Stimulated activated effector memory CD8-positive, alpha-beta T cell treated with anti-CD3 and anti-CD28 coated beads, Interleukin-12 subunit alpha, Interleukin-12 subunit beta, amount 100 ng/mL, for 72 hours (primary cell): ENCODE measurements around the gene LAMTOR4.
"Not testable (repeated sequence)": the region's sequence is repeated elsewhere in the genome, so short reads cannot be mapped to it uniquely, and the experiment has no call there.

ENCODE experiments used
- ATAC-seq: fragments of 150-1000 bp; cut with Tn5 transposase; 2 replicates; pipeline ENCODE4 v1.10.0; 2021
- DNase-seq, 2 donors: peaks; one replicate each; pipeline ENCODE4 v3.0.0; 2021 to 2022; ENCODE audit warnings: low spot score in 2 of 2
- H3K27ac Mint-ChIP-seq: one replicate; pipeline ENCODE4 v1.8.0; 2022; ENCODE audit warnings: mild to moderate bottlenecking, mixed read lengths
- H3K36me3 Mint-ChIP-seq: one replicate; pipeline ENCODE4 v1.8.0; 2022; ENCODE audit warnings: mild to moderate bottlenecking, mixed read lengths
- H3K4me1 Mint-ChIP-seq: one replicate; pipeline ENCODE4 v1.8.0; 2022; ENCODE audit warnings: mixed read lengths
- H3K4me3 Mint-ChIP-seq: one replicate; pipeline ENCODE4 v1.8.0; 2022; ENCODE audit warnings: mild to moderate bottlenecking, mixed read lengths
- H3K9me3 Mint-ChIP-seq: one replicate; pipeline ENCODE4 v1.8.0; 2022; ENCODE audit warnings: mixed read lengths

LAMTOR4 gene

DNA sequence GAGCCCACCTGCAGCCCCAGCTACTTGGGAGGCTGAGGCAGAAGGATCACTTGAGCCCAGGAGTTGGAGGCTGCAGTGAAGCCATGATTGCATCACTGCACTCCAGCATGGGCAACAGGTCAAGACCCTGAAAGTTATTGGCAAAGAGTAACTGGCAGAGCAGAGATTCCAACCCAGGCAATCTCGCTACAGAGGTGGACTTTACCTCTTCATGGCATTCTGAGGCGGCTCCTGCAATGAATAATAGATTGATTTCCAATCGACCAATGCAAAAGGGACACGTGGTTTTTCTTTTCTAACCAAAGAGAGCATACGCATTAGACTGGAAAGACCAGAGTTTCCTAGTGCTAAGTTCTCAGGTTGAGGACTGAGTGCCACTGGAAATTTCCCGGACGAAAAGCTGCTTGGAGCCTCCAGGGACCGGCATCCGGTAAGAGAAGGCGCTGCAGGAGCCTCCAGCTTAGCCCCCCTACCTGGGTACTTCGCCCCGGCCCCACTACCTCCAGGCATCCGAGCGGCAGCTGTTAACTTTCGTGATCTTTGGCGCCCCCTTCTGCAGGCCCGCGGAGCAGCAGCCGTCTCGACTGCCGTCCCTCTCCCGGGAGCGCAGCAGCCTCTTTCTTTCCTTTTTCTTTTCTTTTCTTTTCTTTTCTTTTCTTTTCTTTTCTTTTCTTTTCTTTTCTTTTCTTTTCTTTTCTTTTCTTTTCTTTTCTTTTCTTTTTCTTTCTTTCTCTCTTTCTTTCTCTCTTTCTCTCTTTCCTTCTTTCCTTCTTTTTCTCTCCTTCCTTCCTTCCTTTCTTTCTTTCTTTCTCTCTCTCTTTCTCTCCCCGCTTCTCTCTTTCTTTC lies 17.9 kb upstream of the LAMTOR4 start:
- peaks cover 18% of the 10 kb centered on the region for H3K4me1 Mint-ChIP-seq
- H3K9me3 Mint-ChIP-seq, result no peaks in the 10 kb centered on the region
- peak; percentile 93 to 96 for DNase-seq
- H3K27ac Mint-ChIP-seq, result no peak overlapping the region
- peak; percentile 23 for ATAC-seq
- peaks cover 21% of the 10 kb centered on the region for H3K36me3 Mint-ChIP-seq
- H3K4me3 Mint-ChIP-seq, result peak overlapping the region; percentile 58

DNA sequence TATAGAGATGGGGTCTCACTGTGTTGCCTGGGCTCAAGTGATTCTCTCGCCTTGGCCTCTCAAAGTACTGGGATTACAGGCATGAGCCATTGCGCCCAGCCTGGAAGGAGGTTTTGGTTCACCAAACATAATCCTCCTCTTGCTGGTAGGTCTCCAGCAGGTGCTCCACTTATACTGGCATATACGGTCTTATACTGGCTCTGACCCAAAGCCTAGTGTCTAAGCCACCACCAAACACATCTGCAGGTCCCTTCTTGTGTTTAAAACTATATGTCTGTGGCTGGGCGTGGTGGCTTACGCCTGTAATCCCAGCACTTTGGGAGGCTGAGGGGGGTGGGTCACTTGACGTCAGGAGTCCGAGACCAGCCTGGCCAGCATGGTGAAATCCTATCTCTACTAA lies 16.6 kb upstream of the LAMTOR4 start:
- H3K9me3 Mint-ChIP-seq, result no peaks in the 10 kb centered on the region
- no peak overlapping the region for H3K27ac Mint-ChIP-seq
- ATAC-seq (no peak), DNase-seq (no peak)
- peak overlapping the region; percentile 58 for H3K4me3 Mint-ChIP-seq
- H3K4me1 Mint-ChIP-seq, result peaks cover 18% of the 10 kb centered on the region
- peaks cover 8% of the 10 kb centered on the region for H3K36me3 Mint-ChIP-seq

- ATAC-seq, result peak; percentile 86
- peak in 1 of 2 donors; percentile 73 for DNase-seq
- Mint-ChIP-seq H3K9me3 (no peaks in the 10 kb centered on the region), H3K4me1 (peaks cover 18% of the 10 kb centered on the region), H3K36me3 (peaks cover 6% of the 10 kb centered on the region), H3K27ac (no peak overlapping the region), H3K4me3 (no peak overlapping the region)
Observed at GRCh38 chr7:100132697-100133151, 16.0 kb upstream of the LAMTOR4 start.

DNA sequence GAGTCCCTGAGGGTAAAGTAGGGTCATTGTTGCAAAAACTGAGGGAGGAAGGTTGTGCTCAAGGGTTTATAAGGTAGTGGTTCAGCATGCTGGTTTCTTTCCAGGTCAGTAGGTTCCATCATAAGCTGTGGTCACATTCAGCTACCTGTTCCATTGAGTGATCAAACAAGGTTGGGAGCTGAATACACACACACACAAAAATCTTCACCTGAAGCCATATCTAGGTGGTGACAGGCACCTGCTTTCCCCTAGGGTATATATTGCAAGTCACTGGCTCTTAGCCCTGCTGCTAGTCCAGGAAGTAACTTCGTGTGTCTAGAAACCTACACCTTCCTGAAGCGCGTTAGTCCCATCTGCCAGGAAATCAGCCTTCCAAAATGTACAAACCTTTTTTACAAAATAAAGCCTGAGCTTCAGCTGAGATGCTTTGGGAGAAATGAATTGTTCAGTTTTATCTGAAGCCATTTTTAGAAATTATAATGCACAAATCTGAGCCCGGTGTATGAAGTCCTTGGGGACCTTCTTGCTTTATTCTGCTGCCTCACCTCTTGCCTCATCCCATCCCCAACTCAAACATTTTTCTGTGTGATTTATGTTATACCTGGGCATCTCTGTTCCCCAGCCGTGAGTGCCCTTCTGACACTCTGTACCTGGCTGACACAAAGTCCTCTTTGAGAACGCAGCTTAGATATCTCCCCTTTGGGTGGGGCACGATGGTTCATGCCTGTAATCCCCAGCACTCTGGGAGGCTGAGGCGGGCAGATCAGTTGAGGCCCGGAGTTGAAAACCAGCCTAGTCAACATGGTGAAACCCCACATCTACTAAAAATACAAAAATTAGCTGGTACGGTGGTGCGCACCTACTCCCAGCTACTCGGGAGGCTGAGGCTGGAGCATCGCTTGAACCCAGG lies 10.6 kb upstream of the LAMTOR4 start:
- Mint-ChIP-seq H3K4me1 (peaks cover 8% of the 10 kb centered on the region), H3K4me3 (no peak overlapping the region), H3K9me3 (no peaks in the 10 kb centered on the region), H3K27ac (no peak overlapping the region), H3K36me3 (no peaks in the 10 kb centered on the region)
- ATAC-seq, result no peak
- no peak for DNase-seq

DNA sequence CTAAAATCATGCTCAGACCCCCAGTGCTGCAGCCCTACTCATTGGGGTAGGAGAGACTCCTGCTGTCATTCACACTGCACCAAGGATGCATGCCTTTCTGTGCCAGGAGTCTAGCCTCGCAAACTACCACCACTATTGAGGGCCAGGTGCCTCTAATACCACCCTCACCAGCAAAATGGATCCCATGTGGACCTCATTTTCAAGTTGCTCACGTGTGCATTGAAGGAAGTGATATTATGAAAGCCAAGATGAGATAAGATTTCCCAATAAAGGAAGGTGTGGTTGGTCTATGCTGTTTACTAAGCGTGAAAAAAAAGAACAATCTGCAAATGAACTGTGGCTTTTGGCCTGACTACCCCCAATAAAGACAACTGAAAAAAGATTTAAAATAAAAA lies 7.2 kb upstream of the LAMTOR4 start:
- ATAC-seq (peak; percentile 13), DNase-seq (no peak)
- Mint-ChIP-seq H3K27ac (no peak overlapping the region), H3K4me1 (peaks cover 8% of the 10 kb centered on the region), H3K9me3 (no peaks in the 10 kb centered on the region), H3K36me3 (no peaks in the 10 kb centered on the region), H3K4me3 (no peak overlapping the region)

DNA sequence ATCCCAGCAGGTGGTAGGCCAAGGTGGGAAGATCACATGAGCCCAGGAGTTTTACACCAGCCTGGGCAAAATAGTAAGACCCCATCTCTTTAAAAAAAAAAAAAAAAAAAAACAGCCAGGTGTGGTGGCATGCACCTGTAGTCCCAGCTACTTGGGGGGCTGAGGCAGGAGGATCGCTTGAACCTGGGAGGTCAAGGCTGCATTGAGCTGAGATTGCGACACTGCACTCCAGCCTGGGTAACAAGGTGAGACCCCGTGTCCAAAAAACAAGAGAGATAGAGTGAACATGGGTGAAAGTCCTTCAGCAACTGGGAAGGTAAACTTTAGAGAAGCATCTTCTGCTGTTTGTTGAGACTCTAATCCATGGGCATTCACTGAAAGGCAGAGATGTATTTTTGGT lies 6.3 kb upstream of the LAMTOR4 start:
- DNase-seq, result no peak
- Mint-ChIP-seq H3K27ac (no peak overlapping the region), H3K4me1 (peaks cover 8% of the 10 kb centered on the region), H3K4me3 (no peak overlapping the region), H3K9me3 (no peaks in the 10 kb centered on the region), H3K36me3 (no peaks in the 10 kb centered on the region)
- ATAC-seq, result no peak

GRCh38 chr7:100146350-100146749 lies 2.4 kb upstream of the LAMTOR4 start:
- H3K36me3 Mint-ChIP-seq, result peaks cover 22% of the 10 kb centered on the region
- H3K4me1 Mint-ChIP-seq, result peaks cover 24% of the 10 kb centered on the region
- not testable (repeated sequence) for H3K27ac Mint-ChIP-seq, DNase-seq, H3K4me3 Mint-ChIP-seq, H3K9me3 Mint-ChIP-seq, ATAC-seq

- no peak for ATAC-seq
- DNase-seq, result no peak
- Mint-ChIP-seq H3K4me1 (peaks cover 24% of the 10 kb centered on the region), H3K4me3 (no peak overlapping the region), H3K9me3 (no peaks in the 10 kb centered on the region), H3K27ac (no peak overlapping the region), H3K36me3 (peaks cover 31% of the 10 kb centered on the region)
Observed at GRCh38 chr7:100147278-100147677, 1.4 kb upstream of the LAMTOR4 start.

- H3K9me3 Mint-ChIP-seq, result no peaks in the 10 kb centered on the region
- H3K36me3 Mint-ChIP-seq, result peaks cover 40% of the 10 kb centered on the region
- no peak for ATAC-seq
- peak overlapping the region; percentile 98 for H3K27ac Mint-ChIP-seq
- DNase-seq, result no peak
- peaks cover 32% of the 10 kb centered on the region for H3K4me1 Mint-ChIP-seq
- peak overlapping the region; percentile 98 for H3K4me3 Mint-ChIP-seq
Observed at GRCh38 chr7:100148225-100148558, 526 bp upstream of the LAMTOR4 start.

DNA sequence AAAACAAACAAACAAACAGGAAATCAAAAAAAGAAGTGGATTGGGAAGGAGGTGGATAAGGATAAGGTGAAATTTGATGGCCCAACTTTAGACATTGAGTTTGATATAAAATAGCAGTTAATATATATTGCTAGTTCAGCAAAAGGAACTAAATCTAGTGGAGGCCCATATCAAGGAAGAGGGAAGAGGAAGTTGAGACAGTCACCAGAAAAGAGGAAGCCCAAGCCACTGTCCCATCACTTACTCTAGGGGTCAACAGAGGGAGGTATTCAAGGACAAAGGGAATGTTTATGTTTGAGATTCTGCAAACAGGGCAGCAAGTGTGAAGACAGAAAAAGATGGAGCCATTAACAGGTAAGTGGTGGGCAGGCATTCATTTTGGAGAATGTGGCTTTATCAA lies 3.7 kb downstream of the LAMTOR4 start:
- H3K9me3 Mint-ChIP-seq, result no peaks in the 10 kb centered on the region
- no peak overlapping the region for H3K4me3 Mint-ChIP-seq
- peak overlapping the region; percentile 26 for H3K27ac Mint-ChIP-seq
- ATAC-seq (no peak), DNase-seq (no peak)
- H3K36me3 Mint-ChIP-seq, result peaks cover 68% of the 10 kb centered on the region
- H3K4me1 Mint-ChIP-seq, result peaks cover 57% of the 10 kb centered on the region

- peaks cover 68% of the 10 kb centered on the region for H3K36me3 Mint-ChIP-seq
- no peaks in the 10 kb centered on the region for H3K9me3 Mint-ChIP-seq
- H3K4me1 Mint-ChIP-seq, result peaks cover 60% of the 10 kb centered on the region
Observed at GRCh38 chr7:100152937-100153666, 4.4 kb downstream of the LAMTOR4 start.

DNA sequence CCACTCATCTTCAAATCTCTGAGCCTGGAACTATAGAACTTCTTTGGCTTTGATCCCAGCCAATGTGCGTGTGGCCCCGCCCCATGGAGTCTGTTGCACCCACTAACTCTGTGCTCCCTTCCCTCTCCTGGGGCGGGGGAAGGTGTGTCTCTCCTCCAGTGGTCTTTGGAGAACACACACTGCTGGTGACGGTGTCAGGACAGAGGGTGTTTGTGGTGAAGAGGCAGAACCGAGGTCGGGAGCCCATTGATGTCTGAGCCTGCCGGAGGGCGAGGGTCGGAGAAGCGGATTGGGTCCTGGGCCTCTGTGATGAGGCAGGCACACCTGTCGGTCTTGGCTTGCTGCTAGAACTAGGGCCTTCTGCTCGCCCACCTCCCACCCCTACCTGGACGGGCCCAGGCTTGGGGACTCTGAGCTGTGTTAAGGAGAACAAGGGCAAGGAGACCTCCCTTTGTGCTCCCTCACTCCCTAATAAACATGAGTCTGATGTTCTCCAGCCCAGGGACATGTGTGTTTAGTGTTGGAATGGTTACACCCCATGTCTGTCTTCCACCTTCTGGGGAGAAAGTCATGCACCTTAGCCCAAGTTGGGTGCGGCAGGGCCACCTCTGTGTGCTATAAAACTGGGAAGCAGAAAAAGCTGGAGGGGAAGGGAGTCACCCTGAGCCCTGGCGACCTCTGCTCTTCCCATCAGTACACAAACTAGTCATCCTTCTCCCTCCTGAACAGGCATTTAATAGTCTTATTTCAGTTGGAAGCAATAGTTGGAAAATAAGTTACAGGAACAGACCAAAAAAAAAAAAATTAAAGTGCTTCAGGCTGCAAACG lies 5.2 kb downstream of the LAMTOR4 start:
- Mint-ChIP-seq H3K4me3 (no peak overlapping the region), H3K27ac (no peak overlapping the region), H3K36me3 (peaks cover 60% of the 10 kb centered on the region), H3K9me3 (no peaks in the 10 kb centered on the region), H3K4me1 (peaks cover 52% of the 10 kb centered on the region)
- no peak for ATAC-seq
- no peak for DNase-seq

More at GRCh38 chr7:100152937-100153666, 4.4 kb downstream of the LAMTOR4 start:
- Mint-ChIP-seq H3K4me3 (no peak overlapping the region), H3K27ac (peak overlapping the region; percentile 26)
- no peak for DNase-seq
- no peak for ATAC-seq

- DNase-seq (no peak), ATAC-seq (no peak)
- H3K36me3 Mint-ChIP-seq, result peaks cover 55% of the 10 kb centered on the region
- no peak overlapping the region for H3K27ac Mint-ChIP-seq
- H3K4me3 Mint-ChIP-seq, result no peak overlapping the region
- H3K4me1 Mint-ChIP-seq, result peaks cover 50% of the 10 kb centered on the region
- H3K9me3 Mint-ChIP-seq, result no peaks in the 10 kb centered on the region
Observed at GRCh38 chr7:100154651-100155491, 6.2 kb downstream of the LAMTOR4 start.
